Neural cell (in vitro differentiated cells): ENCODE measurements around the gene SUPT3H. TPM values are rescaled to one million over a fixed set of nuclear protein-coding genes. Genes with fewer than 3 reads are reported as not detected.
"Not testable (repeated sequence)": the region's sequence is repeated elsewhere in the genome, so short reads cannot be mapped to it uniquely, and the experiment has no call there.

Experiments
- H2AFZ ChIP-seq: fragments of 200-600, 300-800 bp; sonication (generic), shearing (Covaris generic); 2 replicates; pipeline ENCODE4 v1.6.0; 2014; ENCODE audit warnings: low read depth, mild to moderate bottlenecking, antibody characterized with exemption, low read length, moderate library complexity
- H3F3A ChIP-seq: fragments of 200-600 bp; shearing (Covaris generic); 2 replicates; pipeline ENCODE4 v1.6.1; 2016; ENCODE audit warnings: mild to moderate bottlenecking, moderate library complexity, mixed read lengths, antibody characterized with exemption, low read length; ENCODE audit not compliant: insufficient read depth, poor library complexity, severe bottlenecking
- H3K27ac ChIP-seq: fragments of 200-600, 300-800 bp; sonication (generic), shearing (Covaris generic); 2 replicates; pipeline ENCODE4 v1.5.1; 2014; ENCODE audit warnings: mild to moderate bottlenecking, low read length, moderate library complexity
- H3K27me3 ChIP-seq: fragments of 300-800, 200-600 bp; sonication (generic), shearing (Covaris generic); 2 replicates; pipeline ENCODE4 v1.6.0; 2014; ENCODE audit warnings: mild to moderate bottlenecking, low read depth, low read length, moderate library complexity; ENCODE audit not compliant: insufficient read depth
- H3K36me3 ChIP-seq: fragments of 300-800, 200-600 bp; sonication (generic), shearing (Covaris generic); 2 replicates; pipeline ENCODE4 v1.5.1; 2014; ENCODE audit warnings: mild to moderate bottlenecking, antibody characterized with exemption, low read length, moderate library complexity; ENCODE audit not compliant: insufficient read depth
- H3K4me2 ChIP-seq: fragments of 300-800, 200-600 bp; sonication (generic), shearing (Covaris generic); 2 replicates; pipeline ENCODE4 v1.6.0; 2014; ENCODE audit warnings: mild to moderate bottlenecking, low read length
- H3K4me3 ChIP-seq: fragments of 300-800, 200-600 bp; sonication (generic), shearing (Covaris generic); 2 replicates; pipeline ENCODE4 v1.5.1; 2014; ENCODE audit warnings: mild to moderate bottlenecking, low read length, moderate library complexity
- H3K79me2 ChIP-seq: fragments of 200-600 bp; shearing (Covaris generic); replicated peaks from 2 replicates; pipeline ENCODE4 v1.6.0; 2014; ENCODE audit warnings: mild to moderate bottlenecking, low read length, moderate library complexity; ENCODE audit not compliant: insufficient read depth
- H3K9ac ChIP-seq: fragments of 300-800, 200-600 bp; sonication (generic), shearing (Covaris generic); 2 replicates; pipeline ENCODE4 v1.6.1; 2016; ENCODE audit warnings: mild to moderate bottlenecking, low read length, mixed read lengths
- H3K9me2 ChIP-seq: fragments of 200-600 bp; shearing (Covaris generic); 2 replicates; pipeline ENCODE4 v1.6.1; 2016; ENCODE audit warnings: mild to moderate bottlenecking, low read length, mixed read lengths; ENCODE audit not compliant: insufficient read depth
- H3K9me3 ChIP-seq: fragments of 200-600, 300-800 bp; sonication (generic), shearing (Covaris generic); 2 replicates; pipeline ENCODE4 v1.6.1; 2016; ENCODE audit warnings: mild to moderate bottlenecking, mixed run types, low read length, moderate library complexity, mixed read lengths
- H4K20me1 ChIP-seq: fragments of 200-600 bp; shearing (Covaris generic); 2 replicates; pipeline ENCODE4 v1.6.1; 2016; ENCODE audit warnings: mild to moderate bottlenecking, mixed run types; ENCODE audit not compliant: insufficient read depth
- CTCF ChIP-seq: fragments of 450-650 bp; IDR thresholded peaks from 2 replicates; pipeline ENCODE4 v1.5.1; 2014; ENCODE audit warnings: antibody characterized with exemption, mild to moderate bottlenecking, moderate library complexity; ENCODE audit not compliant: poor library complexity, severe bottlenecking
- EP300 ChIP-seq: fragments of 450-650 bp; conservative IDR thresholded peaks from 2 replicates; pipeline ENCODE4 v1.6.1; 2014; ENCODE audit warnings: antibody characterized with exemption, mild to moderate bottlenecking, moderate library complexity; ENCODE audit not compliant: poor library complexity, severe bottlenecking
- EZH2 ChIP-seq: fragments of 200-600, 300-800 bp; shearing (Covaris generic), sonication (generic); IDR thresholded peaks from 2 replicates; pipeline ENCODE4 v1.6.1; 2014; ENCODE audit warnings: antibody characterized with exemption, low read length, borderline replicate concordance, mild to moderate bottlenecking; ENCODE audit not compliant: insufficient read depth, poor library complexity, severe bottlenecking
- POLR2AphosphoS5 ChIP-seq: IDR thresholded peaks from 2 replicates; pipeline ENCODE4 v1.6.1; 2012
- RAD21 ChIP-seq: fragments of 450-650 bp; conservative IDR thresholded peaks from 2 replicates; pipeline ENCODE4 v1.6.1; 2014; ENCODE audit warnings: antibody characterized with exemption, mild to moderate bottlenecking, moderate library complexity
- REST ChIP-seq: IDR thresholded peaks from 2 replicates; pipeline ENCODE4 v1.6.1; 2012; ENCODE audit warnings: borderline replicate concordance
- SMC3 ChIP-seq: fragments of 450-650 bp; conservative IDR thresholded peaks from 2 replicates; pipeline ENCODE4 v1.6.1; 2014; ENCODE audit warnings: antibody characterized with exemption, mild to moderate bottlenecking, moderate library complexity; ENCODE audit not compliant: poor library complexity
- TAF1 ChIP-seq: IDR thresholded peaks from 2 replicates; pipeline ENCODE4 v1.6.1; 2012; ENCODE audit warnings: low read depth
- polyA plus RNA-seq: library from polyadenylated mRNA; depleted of rRNA; stranded (reverse); fragments of >200 nt; gene quantifications from 2 replicates; pipeline ENCODE4 v1.2.3, GENCODE V29; 2014

The SUPT3H gene
- polyA plus RNA-seq, 1 donor from 2014 or later = 6.8 TPM

GRCh38 chr6:45067446-45067845 is 310.3 kb downstream of the SUPT3H start:
- not testable (repeated sequence) for H3K4me2 ChIP-seq, H3K79me2 ChIP-seq, H3K9ac ChIP-seq, H3K36me3 ChIP-seq, H3K9me3 ChIP-seq, H3K4me3 ChIP-seq, H2AFZ ChIP-seq, H3K27me3 ChIP-seq, H3F3A ChIP-seq, H3K9me2 ChIP-seq, H4K20me1 ChIP-seq, H3K27ac ChIP-seq

- H3K4me2 ChIP-seq, H3K9me3 ChIP-seq, H3K27ac ChIP-seq, H3K9me2 ChIP-seq, H2AFZ ChIP-seq, H3K79me2 ChIP-seq, H3K9ac ChIP-seq, H3K27me3 ChIP-seq, H4K20me1 ChIP-seq, H3F3A ChIP-seq, H3K4me3 ChIP-seq, H3K36me3 ChIP-seq: not testable (repeated sequence)
Observed at GRCh38 chr6:45062659-45063058, 315.1 kb downstream of the SUPT3H start.

DNA sequence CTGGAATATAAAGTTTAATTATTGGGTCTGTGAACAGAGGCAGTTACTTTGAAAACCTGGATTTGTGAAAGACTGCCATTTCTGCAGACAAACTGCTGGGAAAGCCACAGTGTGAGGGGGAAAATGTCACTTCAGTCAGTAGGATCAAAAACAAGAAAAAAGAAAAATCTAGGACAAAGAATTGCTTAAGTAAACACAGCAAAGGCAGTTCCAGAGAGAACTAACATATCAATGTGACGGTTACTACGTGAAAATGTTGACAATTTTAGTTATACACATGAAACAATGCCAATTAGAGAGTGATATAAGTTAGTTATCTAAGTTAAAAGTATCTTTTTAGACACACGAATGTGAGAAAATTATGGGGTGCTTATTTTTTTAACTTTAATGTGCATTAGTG is 320.0 kb downstream of the SUPT3H start:
- TF ChIP-seq RAD21 (no peak), POLR2AphosphoS5 (no peak), SMC3 (no peak), CTCF (no peak), EP300 (no peak), TAF1 (no peak), EZH2 (no peak)
- Histone ChIP-seq H3K79me2 (no peaks in the 10 kb centered on the region), H3K36me3 (no peaks in the 10 kb centered on the region), H3K9ac (no peak overlapping the region), H3K9me2 (no peaks in the 10 kb centered on the region), H3F3A (no peaks in the 10 kb centered on the region), H3K4me2 (no peak overlapping the region), H4K20me1 (no peaks in the 10 kb centered on the region), H3K9me3 (no peaks in the 10 kb centered on the region), H3K27ac (no peak overlapping the region), H2AFZ (no peak overlapping the region), H3K27me3 (no peaks in the 10 kb centered on the region), H3K4me3 (no peak overlapping the region)

DNA sequence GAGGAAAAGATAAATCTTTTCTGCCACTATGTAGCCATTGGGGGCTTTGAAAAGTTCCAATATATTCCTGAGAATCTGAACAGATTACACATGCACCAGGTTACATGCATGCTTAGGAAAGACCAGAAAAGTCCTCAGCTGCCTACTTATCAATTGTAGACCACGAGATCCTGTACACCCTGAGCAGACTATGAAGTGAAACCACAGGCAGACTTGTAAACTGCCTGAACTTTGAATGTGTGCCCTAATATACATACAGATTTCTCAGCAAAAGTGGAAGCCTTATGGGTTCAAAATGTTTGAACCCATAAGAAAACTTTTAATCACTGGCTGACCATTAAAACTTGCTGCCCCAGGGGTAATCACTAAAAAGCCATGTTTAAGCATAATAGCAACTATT is 323.1 kb downstream of the SUPT3H start:
- Histone ChIP-seq H3K9me2 (no peaks in the 10 kb centered on the region), H3K36me3 (no peaks in the 10 kb centered on the region), H3K27ac (no peak overlapping the region), H3F3A (no peaks in the 10 kb centered on the region), H4K20me1 (no peaks in the 10 kb centered on the region), H3K79me2 (no peaks in the 10 kb centered on the region), H2AFZ (no peak overlapping the region), H3K4me3 (no peak overlapping the region), H3K9me3 (no peaks in the 10 kb centered on the region), H3K4me2 (no peak overlapping the region), H3K9ac (no peak overlapping the region), H3K27me3 (no peaks in the 10 kb centered on the region)
- no peak for TF ChIP-seq EZH2
- no peak for TF ChIP-seq REST
- TF ChIP-seq SMC3 = no peak
